ENCODE results near the gene MVP. TPM values are rescaled to one million over a fixed set of nuclear protein-coding genes. Genes with fewer than 3 reads are reported as not detected.

The MVP gene
- total and polyA plus RNA-seq, 2 donors (not counting 1 experiment from before 2014, with no cell fraction given), result 109 to 121 TPM

- Histone ChIP-seq H3K4me1 (ENCODE audit: control insufficient read depth in 2 of 2, insufficient read depth in 2 of 2, low read length in 2 of 2) (no peaks in the 10 kb centered on the region), H3K9me3 (ENCODE audit: control extremely low read depth in 1 of 3, control insufficient read depth in 2 of 3, insufficient read depth in 1 of 3, low read length in 2 of 3) (no peaks in the 10 kb centered on the region), H3K27ac (ENCODE audit: low read length in 2 of 2) (no peak overlapping the region), H3K79me2 (ENCODE audit: control insufficient read depth, insufficient read depth, low read length) (no peaks in the 10 kb centered on the region), H3K27me3 (replicated peaks in 1 of 4; ENCODE audit: control extremely low read depth in 1 of 4, control insufficient read depth in 3 of 4, insufficient read depth in 4 of 4, low read length in 3 of 4) (no peaks in the 10 kb centered on the region), H4K20me1 (ENCODE audit: control insufficient read depth, insufficient read depth, low read length, poor library complexity, severe bottlenecking) (no peaks in the 10 kb centered on the region), H3K9ac (ENCODE audit: low read length) (no peak overlapping the region), H3K4me2 (replicated peaks; ENCODE audit: low read depth, low read length, poor library complexity, severe bottlenecking) (no peak overlapping the region), H3K36me3 (replicated peaks in 1 of 2; ENCODE audit: control extremely low read depth in 1 of 2, control insufficient read depth in 1 of 2, extremely low read depth in 1 of 2, insufficient read depth in 2 of 2, low read length in 1 of 2) (peaks cover 4 to 55% of the 10 kb centered on the region in 2 experiments), H3K4me3 (ENCODE audit: control extremely low read depth in 1 of 5, extremely low read depth in 1 of 5, insufficient read depth in 1 of 5, low read depth in 2 of 5, low read length in 4 of 5) (no peak overlapping the region), H2AFZ (ENCODE audit: insufficient read depth, low read depth, low read length, poor library complexity, severe bottlenecking) (no peak overlapping the region)
- Mint-ChIP-seq H3K27me3 (no peaks in the 10 kb centered on the region), H3K4me3 (no peak overlapping the region), H3K4me1 (no peaks in the 10 kb centered on the region), H3K27ac (no peak overlapping the region), H3K9me3 (ENCODE audit: insufficient read depth) (no peaks in the 10 kb centered on the region)
- ATAC-seq (ENCODE audit: low read depth) (no peak), DNase-seq (no peak)
- ChIA-PET POLR2A (interaction anchor here (0.8 kb wide), 1 partner anchor 20 kb away, joined by 3 read pairs; no protein-coding TSS in a partner anchor), CTCF (interaction anchor here (1.2 to 1.3 kb wide), 2 partner anchors 8 to 10 kb away, joined by 4 read pairs; no protein-coding TSS in a partner anchor)
- WGBS (ENCODE audit: insufficient coverage), result 96% methylated on average over 3 of the region's 6 CpGs
- intact Hi-C loops (cut with micrococcal nuclease), result no loop called here
- no peak for TF ChIP-seq EZH2 (IDR thresholded peaks at IDR 0.05; ENCODE audit: borderline replicate concordance, insufficient read depth, low read depth, low read length, poor library complexity, severe bottlenecking)
These were observed 19.6 kb downstream of the MVP start for GRCh38 chr16:29839822-29840221.

GRCh38 chr16:29840240-29840639, 20.0 kb downstream of the MVP start:
- Mint-ChIP-seq H3K9me3 (ENCODE audit: insufficient read depth) (no peaks in the 10 kb centered on the region), H3K27me3 (no peaks in the 10 kb centered on the region), H3K4me3 (no peak overlapping the region), H3K4me1 (no peaks in the 10 kb centered on the region), H3K27ac (no peak overlapping the region)
- no peak for ATAC-seq (ENCODE audit: low read depth)
- no peak overlapping the region for H3K4me3 ChIP-seq (ENCODE audit: control extremely low read depth in 1 of 5, extremely low read depth in 1 of 5, insufficient read depth in 1 of 5, low read depth in 2 of 5, low read length in 4 of 5)
- H3K9me3 ChIP-seq (ENCODE audit: control extremely low read depth in 1 of 3, control insufficient read depth in 2 of 3, insufficient read depth in 1 of 3, low read length in 2 of 3), result no peaks in the 10 kb centered on the region
- no peak overlapping the region for H2AFZ ChIP-seq (ENCODE audit: insufficient read depth, low read depth, low read length, poor library complexity, severe bottlenecking)
- no peaks in the 10 kb centered on the region for H3K79me2 ChIP-seq (ENCODE audit: control insufficient read depth, insufficient read depth, low read length)
- TF ChIP-seq, protein P1, sequence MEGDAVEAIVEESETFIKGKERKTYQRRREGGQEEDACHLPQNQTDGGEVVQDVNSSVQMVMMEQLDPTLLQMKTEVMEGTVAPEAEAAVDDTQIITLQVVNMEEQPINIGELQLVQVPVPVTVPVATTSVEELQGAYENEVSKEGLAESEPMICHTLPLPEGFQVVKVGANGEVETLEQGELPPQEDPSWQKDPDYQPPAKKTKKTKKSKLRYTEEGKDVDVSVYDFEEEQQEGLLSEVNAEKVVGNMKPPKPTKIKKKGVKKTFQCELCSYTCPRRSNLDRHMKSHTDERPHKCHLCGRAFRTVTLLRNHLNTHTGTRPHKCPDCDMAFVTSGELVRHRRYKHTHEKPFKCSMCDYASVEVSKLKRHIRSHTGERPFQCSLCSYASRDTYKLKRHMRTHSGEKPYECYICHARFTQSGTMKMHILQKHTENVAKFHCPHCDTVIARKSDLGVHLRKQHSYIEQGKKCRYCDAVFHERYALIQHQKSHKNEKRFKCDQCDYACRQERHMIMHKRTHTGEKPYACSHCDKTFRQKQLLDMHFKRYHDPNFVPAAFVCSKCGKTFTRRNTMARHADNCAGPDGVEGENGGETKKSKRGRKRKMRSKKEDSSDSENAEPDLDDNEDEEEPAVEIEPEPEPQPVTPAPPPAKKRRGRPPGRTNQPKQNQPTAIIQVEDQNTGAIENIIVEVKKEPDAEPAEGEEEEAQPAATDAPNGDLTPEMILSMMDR (IDR thresholded peaks at IDR 0.05), result no peak
- TF ChIP-seq EZH2 (IDR thresholded peaks at IDR 0.05; ENCODE audit: borderline replicate concordance, insufficient read depth, low read depth, low read length, poor library complexity, severe bottlenecking), result no peak
- POLR2A ChIA-PET, result interaction anchor here (0.8 kb wide), 1 partner anchor 20 kb away, joined by 3 read pairs; no protein-coding TSS in a partner anchor
- H3K9ac ChIP-seq (ENCODE audit: low read length), result no peak overlapping the region
- 98% methylated on average over 9 of the region's 10 CpGs for WGBS (ENCODE audit: insufficient coverage)
- no peak for DNase-seq
- H3K4me1 ChIP-seq (ENCODE audit: control insufficient read depth in 2 of 2, insufficient read depth in 2 of 2, low read length in 2 of 2), result no peaks in the 10 kb centered on the region
- H3K27ac ChIP-seq (ENCODE audit: low read length in 2 of 2), result no peak overlapping the region
- H3K36me3 ChIP-seq (replicated peaks in 1 of 2; ENCODE audit: control extremely low read depth in 1 of 2, control insufficient read depth in 1 of 2, extremely low read depth in 1 of 2, insufficient read depth in 2 of 2, low read length in 1 of 2), result peaks cover 1 to 55% of the 10 kb centered on the region in 2 experiments
- CTCF ChIA-PET, result interaction anchor here (1.2 kb wide), 1 partner anchor 10 kb away, joined by 4 read pairs; no protein-coding TSS in a partner anchor
- no peak overlapping the region for H3K4me2 ChIP-seq (replicated peaks; ENCODE audit: low read depth, low read length, poor library complexity, severe bottlenecking)
- no peaks in the 10 kb centered on the region for H4K20me1 ChIP-seq (ENCODE audit: control insufficient read depth, insufficient read depth, low read length, poor library complexity, severe bottlenecking)
- intact Hi-C loops (cut with micrococcal nuclease), result no loop called here
- no peaks in the 10 kb centered on the region for H3K27me3 ChIP-seq (replicated peaks in 1 of 4; ENCODE audit: control extremely low read depth in 1 of 4, control insufficient read depth in 3 of 4, insufficient read depth in 4 of 4, low read length in 3 of 4)

Measured in B cell (primary cell).